HG03280 (cell line): ENCODE data around the gene IFIT1.
A peak's percentile ranks its signal among the peaks of the same experiment; 100 is the strongest.
"Not testable (repeated sequence)": the region's sequence is repeated elsewhere in the genome, so short reads cannot be mapped to it uniquely, and the experiment has no call there.

ENCODE experiments used
- ATAC-seq: cut with Tn5 transposase; IDR thresholded peaks from one replicate; pipeline ENCODE4 v1.9.1; 2021; ENCODE audit warnings: mild to moderate bottlenecking, moderate library complexity; ENCODE audit not compliant: unreplicated experiment

Gene IFIT1

DNA sequence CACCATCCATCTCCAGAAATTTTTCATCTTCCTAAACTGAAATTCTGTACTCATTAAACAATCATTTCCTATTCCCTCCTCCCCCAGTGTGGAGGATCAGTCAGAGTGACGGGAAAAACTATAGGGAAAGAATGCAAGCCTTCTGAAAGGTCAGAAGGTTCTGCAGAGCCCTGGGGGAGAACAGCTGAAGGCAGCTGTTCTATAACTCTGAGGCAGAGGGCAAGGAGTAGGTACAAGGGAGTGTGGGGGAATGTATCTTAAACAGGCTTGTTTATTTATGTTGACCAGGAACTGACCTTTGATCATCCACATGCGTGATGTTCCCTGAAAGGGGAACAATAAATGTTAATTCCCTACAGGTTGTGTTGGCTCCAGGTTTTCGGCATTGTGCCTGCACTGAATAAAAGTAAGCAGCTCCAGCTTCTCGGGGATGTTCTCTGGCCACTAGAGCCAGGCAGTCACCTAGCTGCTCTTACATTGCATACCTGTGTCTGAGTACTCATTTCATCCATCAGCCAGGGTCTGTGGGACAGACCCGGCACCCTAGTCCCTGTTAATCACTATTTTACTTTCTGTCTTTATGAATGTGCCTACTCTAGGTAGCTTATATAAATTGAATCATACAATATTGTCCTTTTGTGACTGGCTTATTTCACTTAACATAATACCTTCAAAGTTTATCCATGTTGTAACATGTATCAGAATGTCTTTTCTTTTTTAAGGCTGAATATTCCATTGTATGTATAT is 5.8 kb downstream of the IFIT1 start:
- ATAC-seq = no peak

DNA sequence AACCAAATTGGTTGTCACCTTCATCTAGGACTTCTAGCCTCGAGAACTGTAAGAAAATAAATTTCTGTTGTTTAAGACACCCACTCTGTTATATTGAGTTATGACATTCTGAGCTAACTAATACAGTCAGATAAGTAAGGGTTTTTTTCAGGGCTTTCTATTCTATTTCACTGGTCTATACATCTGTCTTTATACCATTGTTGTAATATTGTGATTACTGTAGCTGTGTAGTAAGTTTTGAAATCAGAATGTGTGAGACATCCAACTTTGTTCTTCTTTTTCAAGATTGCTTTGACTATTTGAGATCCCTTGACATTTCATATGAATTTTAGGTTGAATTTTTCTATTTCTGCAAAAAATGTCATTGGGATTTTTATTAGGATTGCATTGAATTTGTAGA is 7.5 kb downstream of the IFIT1 start:
- ATAC-seq = no peak

DNA sequence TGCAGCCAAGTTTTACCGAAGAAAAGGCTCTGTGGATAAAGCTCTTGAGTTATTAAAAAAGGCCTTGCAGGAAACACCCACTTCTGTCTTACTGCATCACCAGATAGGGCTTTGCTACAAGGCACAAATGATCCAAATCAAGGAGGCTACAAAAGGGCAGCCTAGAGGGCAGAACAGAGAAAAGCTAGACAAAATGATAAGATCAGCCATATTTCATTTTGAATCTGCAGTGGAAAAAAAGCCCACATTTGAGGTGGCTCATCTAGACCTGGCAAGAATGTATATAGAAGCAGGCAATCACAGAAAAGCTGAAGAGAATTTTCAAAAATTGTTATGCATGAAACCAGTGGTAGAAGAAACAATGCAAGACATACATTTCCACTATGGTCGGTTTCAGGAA is 10.6 kb downstream of the IFIT1 start:
- no peak for ATAC-seq

GRCh38 chr10:89404104-89405047 is 12.0 kb downstream of the IFIT1 start:
- ATAC-seq = no peak

- ATAC-seq = not testable (repeated sequence)
These were observed 13.8 kb downstream of the IFIT1 start for GRCh38 chr10:89406178-89406577.

DNA sequence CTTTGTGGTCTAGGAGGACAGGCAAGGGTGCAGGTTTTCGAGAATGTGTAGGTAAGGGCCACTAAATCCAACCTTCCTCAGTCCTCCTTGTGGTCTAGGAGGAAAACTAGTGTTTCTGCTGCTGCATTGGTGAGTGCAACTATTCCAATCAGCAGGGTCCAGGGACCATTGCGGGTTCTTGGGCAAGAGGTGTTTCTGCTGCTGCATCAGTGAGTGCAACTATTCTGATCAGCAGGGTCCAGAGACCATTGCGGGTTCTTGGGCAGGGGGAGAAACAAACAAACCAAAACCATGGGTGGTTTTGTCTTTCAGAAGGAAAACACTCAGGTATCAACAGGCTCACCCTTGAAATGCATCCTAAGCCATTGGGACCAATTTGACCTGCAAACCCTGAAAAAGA is 15.4 kb downstream of the IFIT1 start:
- not testable (repeated sequence) for ATAC-seq

GRCh38 chr10:89409282-89409681 is 16.9 kb downstream of the IFIT1 start:
- not testable (repeated sequence) for ATAC-seq

DNA sequence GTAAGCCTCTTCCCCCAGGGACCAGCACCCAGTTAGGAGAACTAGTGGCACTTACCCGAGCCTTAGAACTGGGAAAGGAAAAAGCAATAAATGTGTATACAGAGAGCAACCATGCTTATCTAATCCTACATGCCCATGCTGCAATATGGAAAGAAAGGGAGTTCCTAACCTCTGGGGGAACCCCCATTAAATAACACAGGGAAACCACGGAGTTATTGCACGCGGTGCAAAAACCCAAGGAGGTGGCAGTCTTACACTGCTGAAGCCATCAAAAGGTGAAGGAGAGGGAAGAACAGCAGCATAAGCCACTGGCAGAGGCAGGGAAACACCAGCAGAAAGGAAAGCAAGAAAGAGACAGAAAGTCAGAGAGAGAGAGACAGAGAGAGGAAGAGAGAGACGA is 18.1 kb downstream of the IFIT1 start:
- ATAC-seq = not testable (repeated sequence)

GRCh38 chr10:89411135-89411534 is 18.7 kb downstream of the IFIT1 start:
- ATAC-seq = not testable (repeated sequence)

DNA sequence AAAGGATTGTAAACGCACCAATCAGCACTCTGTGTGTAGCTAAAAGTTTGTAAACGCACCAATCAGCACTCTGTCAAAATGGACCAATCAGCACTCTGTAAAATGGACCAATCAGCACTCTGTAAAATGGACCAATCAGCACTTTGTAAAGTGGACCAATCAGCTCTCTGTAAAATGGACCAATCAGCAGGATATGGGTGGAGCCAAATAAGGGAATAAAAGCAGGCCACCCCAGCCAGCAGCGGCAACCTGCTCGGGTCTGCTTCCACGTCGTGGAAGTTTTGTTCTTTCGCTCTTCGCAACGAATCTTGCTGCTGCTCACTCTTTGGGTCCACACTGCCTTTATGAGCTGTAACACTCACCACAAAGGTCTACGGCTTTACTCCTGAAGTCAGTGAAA is 19.9 kb downstream of the IFIT1 start:
- not testable (repeated sequence) for ATAC-seq

- no peak for ATAC-seq
These were observed 21.0 kb downstream of the IFIT1 start for GRCh38 chr10:89413398-89413912.

GRCh38 chr10:89414146-89414878 is 21.9 kb downstream of the IFIT1 start, which contains the start of gene IFIT5:
IFIT5 (plus strand) TSS chr10:89414568; CDS start chr10:89414799, 231 bp downstream.
- peak; percentile 69 for ATAC-seq

GRCh38 chr10:89414879-89415821 is 22.7 kb downstream of the IFIT1 start:
- peak; percentile 37 for ATAC-seq

DNA sequence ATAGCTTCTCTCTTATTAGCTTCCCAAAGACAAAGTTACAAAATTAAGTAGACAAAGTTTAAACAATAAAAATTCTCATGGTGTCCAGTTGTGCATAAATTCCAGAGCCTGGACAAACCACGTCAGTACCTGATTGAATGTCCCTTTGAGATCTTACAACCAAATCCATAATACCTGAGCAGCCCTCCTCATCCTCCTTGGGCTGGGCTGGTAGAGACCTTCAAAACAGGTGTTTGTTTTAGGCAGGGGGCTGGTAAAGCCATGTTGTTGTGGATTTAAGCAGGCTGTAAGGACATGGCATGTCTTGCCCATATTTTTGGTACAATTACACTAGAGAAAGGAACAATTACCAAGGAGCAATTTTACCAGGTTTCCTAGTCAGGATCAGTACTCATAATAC is 24.0 kb downstream of the IFIT1 start:
- ATAC-seq = no peak

GRCh38 chr10:89419548-89419947 is 27.1 kb downstream of the IFIT1 start:
- ATAC-seq = no peak

- no peak for ATAC-seq
These were observed 28.6 kb downstream of the IFIT1 start for GRCh38 chr10:89421018-89421476.

DNA sequence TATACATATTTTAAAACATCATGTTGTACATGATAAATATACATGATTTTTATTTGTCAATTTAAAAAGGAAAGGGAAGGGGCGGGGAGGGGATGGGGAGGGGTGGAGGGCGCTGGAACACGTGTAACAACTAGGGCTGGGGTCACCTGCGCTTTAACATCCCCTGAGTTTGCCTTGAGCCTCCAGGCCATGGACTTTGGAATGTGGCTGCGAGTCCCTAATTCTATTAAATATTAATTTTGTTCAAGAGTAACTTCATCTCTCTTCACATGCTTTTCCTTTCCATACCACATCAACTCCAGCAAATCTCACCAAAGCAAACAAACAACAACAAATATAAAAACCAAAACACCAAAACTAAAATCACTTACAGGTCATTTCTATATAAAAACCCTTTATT is 32.6 kb downstream of the IFIT1 start:
- ATAC-seq = no peak

DNA sequence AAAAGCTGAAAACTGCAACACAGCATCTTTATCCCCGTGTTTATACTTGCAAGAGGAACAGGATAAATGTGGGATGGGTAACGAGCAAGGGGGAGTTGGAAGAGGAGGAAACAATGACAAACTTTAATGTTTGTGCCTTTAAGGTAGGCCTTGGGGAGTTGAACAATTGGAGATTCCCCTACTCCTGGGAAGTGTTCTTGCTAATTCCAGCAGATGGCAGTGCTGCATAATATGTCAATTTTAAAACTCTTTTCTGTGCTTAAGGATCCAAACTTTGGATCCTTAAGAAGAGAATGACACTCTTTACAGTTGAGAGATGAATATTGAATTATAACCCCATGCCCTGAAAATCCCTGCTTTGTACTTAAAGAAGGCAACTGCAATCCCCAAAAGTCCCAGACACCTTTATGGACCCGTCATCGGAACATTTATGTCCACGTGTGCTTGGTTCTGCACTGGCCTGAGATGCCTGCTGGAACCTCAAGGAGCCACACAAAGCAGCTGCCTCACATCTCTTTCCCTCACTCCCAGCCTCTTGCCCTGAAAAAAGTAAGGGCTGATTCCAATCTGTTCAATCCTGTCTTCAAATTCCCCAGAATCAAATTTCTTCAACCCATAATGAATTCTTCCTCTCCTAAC is 33.9 kb downstream of the IFIT1 start:
- no peak for ATAC-seq

GRCh38 chr10:89427629-89428028 is 35.2 kb downstream of the IFIT1 start:
- no peak for ATAC-seq
